AML-193 (cell line): Measurements from ENCODE around the gene PGM5.
"Not testable (repeated sequence)": the region's sequence is repeated elsewhere in the genome, so short reads cannot be mapped to it uniquely, and the experiment has no call there.

Experiments used
- DNase-seq, 2 experiments: peaks; one replicate each; lab custom pipeline; 2025; lab: John Stamatoyannopoulos, UW

The PGM5 gene

DNA sequence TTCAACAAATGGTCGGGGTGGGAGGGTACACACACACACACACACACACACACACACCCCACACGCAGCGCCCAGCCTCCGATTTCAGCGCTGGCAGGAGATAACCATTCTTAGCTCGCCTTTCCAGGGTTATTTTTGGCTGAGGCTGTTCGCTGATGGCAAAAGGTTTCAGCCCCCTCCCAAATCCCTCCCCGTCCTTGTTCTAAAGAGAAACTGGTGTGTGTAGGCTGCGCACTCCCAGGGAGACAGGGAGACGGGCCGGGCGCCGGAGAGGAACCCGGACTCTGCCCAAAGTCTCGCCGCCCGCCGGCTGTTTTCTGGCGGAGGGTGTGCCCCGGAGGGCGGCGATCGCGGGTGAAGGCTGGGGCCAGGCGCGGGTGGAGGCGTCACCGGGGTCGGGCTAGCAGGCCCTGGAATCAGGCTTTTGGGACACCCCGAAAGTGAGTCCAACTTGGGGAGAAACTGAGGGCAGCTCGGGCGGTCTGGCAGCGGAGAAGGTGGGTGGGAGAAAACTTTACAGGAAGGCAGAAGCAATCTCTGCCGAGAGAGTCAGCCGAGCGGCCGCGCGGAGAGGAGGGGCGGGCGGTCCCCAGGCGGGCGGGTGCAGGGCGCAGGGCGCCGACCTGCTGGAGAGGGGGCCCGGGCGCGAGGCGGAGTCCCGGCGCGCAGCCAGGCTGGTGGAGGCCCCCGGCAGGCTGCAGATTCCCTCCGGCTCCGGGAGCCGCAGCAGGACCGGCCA, at the start of gene PGM5:
PGM5 (plus strand) TSS at position 232 of the 739 bp plus-strand sequence. CDS start 517 bp downstream, outside the sequence.
- not testable (repeated sequence) for DNase-seq

DNA sequence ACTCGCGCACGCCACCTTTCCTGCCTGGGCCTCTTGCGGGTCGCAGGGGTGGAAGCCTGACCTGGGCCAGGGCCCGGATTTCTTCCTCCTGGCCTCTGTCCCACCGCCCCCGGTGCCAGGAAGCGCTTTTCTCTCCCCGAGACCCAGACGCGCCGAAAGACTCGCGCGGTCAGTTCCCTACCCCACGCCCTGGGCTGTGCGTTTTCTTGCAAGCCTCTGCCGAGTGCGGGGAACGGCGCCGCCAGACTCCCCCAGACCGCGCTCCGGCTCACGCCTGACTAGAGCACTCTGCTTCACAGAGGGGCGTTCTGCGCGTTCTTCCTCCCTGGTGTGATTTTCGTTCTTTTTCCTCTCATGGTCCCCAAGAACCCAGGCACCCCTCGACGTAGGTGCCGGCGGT, 49.3 kb upstream of the PGM5 start:
- DNase-seq: not testable (repeated sequence)

DNA sequence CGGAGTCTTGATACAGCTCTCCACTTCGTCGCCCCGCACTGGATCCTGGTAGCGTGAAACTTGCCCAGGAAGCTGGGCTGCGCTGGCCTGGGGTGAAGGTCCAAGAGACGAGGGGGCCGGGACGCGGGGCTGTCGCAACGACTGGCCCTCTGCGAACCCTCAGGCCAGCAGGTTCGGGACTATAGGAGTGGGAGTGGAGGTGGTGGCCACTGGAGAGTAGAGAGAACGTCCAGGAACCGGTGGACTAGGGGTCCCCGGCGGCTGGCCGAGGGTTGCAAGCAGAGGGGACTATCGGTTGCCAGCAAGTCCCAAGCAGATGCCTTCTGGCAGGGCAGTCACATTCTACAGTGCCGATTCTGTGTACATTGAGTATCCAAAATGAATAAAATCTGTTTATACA, 48.8 kb upstream of the PGM5 start:
- not testable (repeated sequence) for DNase-seq

DNA sequence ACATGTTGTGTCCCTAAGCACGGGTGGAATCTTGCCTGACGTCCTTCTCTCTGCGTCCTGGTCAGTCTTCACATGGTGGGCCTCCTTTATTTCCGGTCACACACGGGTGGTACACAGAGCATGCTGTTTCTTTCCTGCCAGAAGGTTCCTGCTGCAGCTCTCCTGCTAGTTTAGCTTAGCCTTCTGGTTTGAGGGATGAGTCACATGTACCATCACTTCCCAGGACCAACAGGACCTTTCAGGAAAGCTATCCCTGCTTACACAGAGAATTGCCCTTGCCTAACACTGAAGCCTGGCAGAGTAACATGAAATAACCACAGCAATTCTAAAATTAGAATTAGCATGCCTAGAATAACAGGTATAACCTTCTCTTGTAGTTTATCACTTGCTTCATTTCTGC, 45.2 kb upstream of the PGM5 start:
- not testable (repeated sequence) for DNase-seq

DNA sequence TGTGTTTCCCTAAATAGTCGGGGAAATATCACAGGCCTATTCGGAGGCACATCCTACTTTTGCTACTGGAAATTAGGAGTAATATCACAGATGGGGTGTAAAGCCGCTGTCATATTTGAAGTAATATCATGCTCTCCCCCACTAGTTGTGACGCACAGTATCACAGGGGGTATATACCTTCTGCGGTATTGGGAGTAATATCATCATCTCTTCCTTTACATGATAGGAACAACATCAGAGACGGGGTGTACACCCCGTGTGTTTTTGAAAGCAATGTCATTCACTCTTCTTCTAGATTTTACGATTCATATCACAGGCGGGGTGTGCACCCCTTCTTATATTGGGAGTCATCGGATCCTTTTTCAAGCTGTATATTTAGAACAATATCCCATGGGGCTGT, 38.2 kb upstream of the PGM5 start:
- not testable (repeated sequence) for DNase-seq

DNA sequence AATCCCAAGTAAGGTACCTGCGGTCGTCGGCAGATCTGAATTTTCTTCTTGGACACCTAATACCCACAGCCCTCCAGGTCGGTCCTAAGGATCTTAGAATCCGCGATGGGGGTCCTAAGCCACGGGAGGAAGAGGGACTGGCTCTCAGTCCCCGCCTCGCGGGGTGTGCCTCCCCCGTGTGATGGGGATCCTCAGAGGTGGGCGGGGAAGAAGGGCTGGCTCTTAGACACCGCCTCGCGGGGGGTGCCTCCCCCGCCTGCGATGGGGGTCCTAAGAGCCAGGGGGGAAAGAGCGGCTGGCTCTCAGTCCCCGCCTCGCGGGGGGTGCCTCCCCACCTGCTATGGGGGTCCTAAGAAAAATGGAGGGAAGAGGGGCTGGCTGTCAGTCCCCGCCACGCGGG, 32.7 kb upstream of the PGM5 start:
- DNase-seq: not testable (repeated sequence)

DNA sequence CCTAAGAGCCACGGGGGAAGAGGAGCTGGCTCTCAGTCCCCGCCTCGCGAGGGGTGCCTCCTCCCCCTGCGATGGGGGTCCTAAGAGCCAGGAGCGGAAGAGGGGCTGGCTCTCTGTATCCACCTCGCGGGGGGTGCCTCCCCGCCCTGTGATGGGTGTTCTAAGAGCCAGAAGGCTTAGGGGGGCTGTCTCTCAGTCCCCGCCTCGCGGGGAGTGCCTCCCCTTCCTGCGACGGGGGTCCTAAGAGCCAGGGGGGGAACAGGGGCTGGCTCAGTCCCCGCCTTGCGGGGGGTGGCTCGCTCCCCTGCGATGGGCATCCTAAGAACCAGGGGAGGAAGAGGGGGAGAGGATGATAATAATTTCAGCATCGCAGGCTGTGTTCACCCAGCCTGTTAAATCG, 31.9 kb upstream of the PGM5 start:
- not testable (repeated sequence) for DNase-seq

DNA sequence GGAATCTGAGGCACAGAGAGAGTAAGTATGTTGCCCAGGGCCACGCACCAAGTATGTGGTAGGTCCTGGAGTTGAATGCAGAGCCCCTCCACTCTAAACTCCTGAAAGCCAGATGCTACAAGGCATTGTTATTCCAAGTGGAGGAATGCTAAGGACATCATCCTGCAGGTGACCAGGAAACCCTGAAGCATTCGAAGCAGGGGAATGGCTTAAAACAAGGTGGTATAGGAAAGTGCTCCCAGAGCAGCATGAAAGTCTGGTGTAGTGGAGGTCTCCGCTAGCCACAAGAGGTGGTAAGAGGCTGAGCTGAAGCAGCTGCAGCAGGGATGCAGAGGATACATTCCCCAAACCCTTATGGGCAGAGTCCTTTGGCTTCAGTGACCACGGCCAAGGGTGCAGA, 27.3 kb upstream of the PGM5 start:
- not testable (repeated sequence) for DNase-seq

DNA sequence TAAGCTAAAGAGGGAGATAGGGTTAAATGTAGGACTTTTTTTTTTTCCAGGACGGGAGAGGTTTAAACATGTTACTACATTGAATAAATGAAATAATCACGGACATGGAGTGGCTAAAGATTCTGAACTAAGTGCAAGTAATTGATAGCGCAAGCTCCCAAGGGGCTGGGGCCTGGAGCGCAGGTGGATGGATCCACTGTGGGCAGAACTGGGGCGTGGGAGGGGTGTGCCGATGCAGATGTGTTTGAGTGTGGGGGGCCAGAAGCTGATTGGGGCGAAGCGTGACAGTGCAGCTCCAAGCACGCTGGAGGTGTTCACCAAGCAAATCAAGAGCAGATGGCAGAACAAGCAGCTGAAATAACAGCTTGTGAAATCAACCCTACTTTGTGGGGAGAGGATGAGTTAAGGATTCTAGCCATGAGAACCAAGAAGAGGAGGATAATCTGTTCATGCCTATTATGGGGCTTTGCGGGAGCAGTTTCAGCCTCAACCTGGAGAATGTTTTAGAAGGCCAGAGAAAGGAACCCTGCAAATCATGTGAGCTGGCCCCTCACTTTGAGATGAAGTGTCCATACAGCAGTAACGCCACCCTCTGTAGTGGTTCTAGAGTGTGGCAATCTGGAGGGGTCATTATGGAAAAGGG, 25.8 kb upstream of the PGM5 start:
- DNase-seq: not testable (repeated sequence)

DNA sequence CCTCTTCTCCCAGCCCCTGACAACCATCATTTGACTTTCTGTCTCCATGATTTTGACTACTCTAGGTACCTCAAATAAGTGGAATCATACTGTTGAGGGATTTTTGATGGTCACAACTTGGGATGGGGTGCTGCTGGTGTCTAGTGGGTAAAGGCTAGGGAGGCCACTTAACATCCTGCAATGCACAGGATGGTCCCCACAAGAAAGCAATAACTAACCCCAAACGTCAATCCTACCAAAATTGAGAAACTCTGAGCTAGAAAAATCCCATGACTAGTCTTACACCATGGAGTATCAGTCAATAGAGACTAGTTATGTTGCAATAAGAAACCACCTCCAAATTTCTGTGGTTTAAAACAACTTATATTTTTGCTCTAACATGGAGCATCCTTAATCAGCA, 24.3 kb upstream of the PGM5 start:
- not testable (repeated sequence) for DNase-seq

DNA sequence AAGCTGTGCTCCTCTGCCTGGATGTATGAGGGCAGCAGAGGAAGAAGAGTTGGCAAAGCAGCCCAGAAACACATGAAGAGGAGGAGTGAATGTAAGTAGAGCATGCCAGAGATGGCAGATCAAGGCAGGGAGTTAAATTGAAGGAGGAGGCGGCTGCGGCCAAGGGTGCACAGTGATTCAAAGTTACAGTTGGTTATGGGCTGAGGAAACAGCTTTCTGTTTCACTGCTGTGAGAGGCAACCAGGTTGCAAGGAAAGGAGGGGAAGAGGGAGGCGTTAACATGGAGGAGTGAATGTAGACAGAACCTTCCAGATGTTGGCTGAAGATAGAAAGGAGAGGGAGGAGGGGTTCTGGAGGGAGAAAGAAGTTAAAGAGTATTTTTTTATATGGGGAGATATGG, 20.5 kb upstream of the PGM5 start:
- DNase-seq: not testable (repeated sequence)

DNA sequence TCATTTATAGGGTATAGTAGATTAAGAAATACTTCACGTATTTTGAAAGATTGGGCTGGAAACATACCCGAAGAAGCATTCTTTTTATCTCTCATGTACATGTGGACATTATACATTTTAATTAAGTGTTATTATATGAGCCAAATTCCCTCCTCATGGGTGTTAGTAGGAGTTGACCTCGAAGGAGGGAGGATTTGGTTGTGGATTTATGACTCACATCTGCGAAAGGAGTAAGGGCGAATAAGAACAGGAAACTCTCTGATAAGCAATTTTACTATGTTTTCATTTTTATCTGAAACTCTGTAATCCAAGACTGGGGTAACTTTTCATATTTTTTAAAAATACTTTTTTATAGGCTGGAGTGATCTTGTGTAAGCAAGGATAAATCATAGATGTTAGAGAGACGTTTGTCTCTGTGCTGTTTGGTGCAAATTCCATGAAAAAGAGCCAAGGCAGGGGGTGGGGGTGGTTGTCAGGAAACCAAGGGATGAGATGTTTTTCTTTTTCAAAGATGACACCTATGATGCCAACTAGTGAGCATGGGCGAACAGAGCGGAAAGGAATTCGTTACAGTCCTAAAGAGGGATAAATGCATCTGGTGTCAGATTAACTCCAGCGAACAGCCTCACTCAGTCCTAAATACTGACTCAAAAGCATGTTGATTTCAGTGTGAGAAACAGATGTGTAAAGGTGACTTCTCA, 19.6 kb upstream of the PGM5 start:
- not testable (repeated sequence) for DNase-seq

DNA sequence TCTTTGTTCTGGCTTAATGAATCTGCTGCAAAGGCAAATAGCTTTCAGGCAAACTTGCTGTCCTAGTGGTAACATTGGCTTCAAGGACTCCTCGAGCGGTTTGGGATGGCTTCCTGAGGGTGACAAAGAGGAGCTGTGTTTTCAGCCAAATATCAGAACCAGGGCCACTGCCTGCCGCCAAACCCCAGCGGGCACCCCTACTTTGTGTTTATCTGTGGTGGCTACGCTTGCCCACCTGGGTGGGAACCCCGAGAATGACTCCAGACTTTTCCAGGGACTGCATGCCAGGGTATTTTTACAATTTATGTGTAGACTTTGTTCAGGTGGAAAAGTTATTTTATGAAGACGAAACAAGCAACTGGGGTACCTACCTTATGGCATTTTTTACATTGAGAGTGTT, 18.4 kb upstream of the PGM5 start:
- DNase-seq: not testable (repeated sequence)

DNA sequence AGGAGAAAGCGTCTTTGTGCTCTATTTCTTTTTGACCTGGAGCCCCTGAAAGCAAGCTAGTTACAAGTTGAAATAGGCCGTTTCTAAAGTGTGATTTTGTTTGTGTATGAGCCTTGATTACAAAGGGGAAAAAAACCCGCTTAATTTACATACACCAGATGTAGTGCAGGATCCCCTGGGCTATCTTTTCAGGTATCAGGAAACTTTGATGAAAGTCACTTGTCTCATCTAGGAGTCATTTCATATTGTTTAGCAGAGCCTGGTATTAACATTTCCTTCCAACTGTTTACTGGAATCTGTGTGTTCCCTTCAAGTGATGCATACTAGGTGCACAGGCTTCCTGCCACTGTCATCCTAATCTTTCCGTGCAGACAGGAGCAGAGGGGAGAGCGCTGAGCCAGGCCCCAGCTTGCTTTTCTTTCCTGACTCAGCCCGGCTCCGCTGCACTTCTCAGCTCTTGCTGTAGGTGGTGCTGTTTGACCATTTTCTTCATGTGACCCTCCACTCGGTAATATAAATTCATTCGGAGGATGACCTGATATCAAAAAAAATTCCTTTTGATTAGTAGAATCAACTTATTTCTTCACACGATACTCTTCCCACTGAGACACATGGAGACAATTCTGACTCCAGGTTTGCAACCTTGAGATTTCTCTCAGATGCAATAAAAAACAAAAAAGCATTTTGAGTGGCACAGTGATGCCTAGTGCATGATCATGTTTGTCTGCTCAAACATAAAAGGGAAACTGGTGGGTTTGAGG, 14.0 kb upstream of the PGM5 start:
- DNase-seq: not testable (repeated sequence)

DNA sequence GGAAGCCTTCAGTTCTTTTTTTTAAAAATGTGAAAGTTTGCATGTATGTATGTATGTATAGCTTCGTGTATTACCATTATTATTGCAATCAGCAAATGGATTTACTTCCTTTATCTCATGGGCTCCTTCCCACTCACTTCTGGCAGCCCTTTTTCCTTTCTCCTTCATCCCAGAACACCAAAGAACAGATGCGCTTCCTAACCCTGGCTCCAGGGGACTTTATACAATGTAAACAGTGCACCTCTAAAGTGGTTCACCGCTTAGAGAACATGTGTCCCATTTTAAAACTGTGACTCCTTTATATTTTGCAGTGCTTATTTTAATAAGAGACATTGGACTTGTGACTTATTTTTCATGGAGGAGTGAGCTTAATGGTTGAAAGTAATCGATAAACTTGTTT, 13.2 kb upstream of the PGM5 start:
- not testable (repeated sequence) for DNase-seq

DNA sequence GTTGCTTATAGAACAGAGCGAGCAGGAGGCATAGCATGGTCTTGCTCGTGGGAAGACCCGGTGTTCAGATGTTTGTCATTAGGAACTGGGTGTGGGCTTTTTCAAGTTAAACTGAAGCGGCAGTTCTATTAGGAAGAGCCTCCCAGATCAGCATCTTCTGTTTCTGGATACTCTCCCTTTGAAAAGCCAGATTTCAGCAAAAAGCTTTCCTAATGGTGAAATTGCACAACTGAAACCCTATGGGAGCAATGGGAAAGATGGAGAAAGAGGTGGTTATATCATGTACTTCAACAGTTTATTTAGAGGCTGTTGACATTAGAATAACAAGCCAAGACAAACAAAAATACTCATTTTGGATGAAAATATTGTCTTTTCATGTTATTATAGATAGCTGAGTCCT, 12.4 kb upstream of the PGM5 start:
- DNase-seq: not testable (repeated sequence)

DNA sequence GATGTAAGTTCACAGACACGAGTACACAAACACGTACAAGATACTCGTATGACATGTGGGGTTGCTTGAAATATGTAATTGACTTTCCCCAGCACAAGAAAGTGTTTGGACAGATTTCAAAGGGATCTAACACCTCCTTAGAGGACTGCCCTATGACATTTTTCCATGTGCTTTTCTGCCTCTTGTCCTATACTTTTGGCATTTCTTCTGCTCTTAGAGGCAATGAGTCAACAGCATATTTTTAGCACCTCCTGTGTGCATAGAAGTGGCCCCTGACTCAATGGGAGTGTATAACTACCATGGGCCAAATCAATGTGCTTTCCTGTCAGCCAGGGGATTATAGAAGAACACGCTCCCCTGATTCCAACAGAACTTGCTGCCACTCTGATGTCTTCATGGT, 4.7 kb upstream of the PGM5 start:
- not testable (repeated sequence) for DNase-seq

DNA sequence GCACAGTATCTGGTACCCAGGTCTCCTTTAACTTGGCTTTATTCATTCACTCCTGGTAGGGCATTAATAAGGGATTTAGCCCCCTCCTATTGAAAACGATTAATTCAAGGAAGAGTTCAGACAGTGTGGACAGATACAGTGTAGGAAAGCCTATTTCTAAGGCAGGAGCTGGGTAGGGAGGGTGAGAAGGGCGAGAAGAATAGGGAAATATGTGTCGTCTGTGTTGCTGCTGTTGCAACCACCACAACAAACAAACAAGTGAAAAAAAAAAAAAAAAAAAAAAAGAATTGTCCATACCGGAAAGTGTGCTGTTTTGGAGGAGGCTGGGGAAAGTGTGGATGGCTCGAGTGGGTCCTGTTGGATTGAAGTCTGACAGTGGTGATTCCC, 425 bp upstream of the PGM5 start:
- DNase-seq: not testable (repeated sequence)

DNA sequence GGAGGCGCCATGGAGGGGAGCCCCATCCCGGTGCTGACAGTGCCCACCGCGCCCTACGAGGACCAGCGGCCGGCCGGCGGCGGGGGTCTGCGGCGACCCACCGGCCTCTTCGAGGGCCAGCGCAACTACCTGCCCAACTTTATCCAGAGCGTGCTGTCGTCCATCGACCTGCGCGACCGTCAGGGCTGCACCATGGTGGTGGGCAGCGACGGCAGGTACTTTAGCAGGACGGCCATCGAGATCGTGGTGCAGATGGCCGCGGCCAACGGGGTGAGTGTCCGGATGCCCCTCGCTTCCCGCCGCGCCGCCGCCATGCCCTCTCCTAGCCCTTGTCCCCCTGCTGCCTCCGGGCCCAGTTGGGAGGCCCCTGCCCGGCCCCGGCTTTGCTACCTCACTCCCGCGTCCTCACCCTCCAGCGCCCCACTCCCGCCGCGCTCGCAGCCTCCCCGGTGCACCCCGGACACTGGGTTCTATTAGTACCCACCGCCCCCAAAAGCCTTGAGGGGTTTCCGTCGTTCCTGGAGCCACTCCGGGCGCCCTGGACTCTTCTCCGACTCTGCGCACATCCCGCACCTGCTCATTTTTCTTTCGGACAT, 806 bp downstream of the PGM5 start:
- not testable (repeated sequence) for DNase-seq

DNA sequence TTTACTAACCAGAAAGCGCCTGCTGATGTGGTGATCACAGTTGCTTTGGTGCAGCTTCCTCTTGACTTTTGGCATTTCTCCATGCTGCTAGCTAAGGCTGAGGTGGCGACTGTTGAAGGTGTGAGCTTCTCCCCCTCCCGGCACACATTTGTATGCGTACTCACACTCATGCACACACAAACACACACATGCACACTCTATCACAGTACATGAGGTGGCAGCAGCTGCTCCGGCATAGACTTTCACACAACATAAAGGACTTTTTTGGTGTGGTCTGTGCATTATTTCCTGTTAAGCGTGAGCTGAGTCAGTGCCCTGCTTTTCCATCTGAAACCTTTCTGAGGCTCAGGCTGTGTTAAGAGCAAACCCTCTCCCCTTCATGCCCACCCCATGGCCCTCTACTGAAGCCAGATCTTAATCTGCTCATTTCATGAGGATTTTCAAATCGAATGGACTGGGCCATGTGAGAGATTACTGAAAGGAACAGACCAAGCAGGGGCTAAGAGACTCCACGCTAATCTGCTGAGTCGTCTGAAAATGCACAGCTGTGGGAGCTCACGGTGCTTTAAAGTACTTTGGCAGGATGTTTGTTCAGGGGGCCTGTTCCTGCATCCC, 10.6 kb downstream of the PGM5 start:
- not testable (repeated sequence) for DNase-seq

DNA sequence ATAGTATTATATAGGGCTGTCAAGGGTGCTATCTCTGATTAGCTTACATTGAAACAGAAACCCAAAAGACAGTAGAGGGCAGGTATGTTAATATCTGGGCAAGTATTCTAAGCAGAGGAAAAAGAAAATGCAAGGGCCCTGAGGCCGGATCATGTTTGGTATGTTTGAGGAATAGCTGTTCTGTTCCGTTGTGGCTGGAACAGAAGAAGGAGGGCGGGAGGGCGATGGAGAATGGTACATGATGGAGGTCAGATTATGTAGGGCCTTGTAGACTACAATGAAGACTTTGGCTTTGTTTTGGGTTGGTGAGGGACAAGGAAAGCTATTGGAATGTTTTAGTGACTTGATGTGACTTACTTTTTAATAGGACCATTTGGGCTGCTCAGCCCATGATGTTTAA, 19.4 kb downstream of the PGM5 start:
- DNase-seq: not testable (repeated sequence)
